ENCODE measurements around the gene ALG12.

Gene ALG12

GRCh38 chr22:49921508-49922278 lies 3.5 kb upstream of the ALG12 start:
- Histone ChIP-seq H3K36me3 (replicated peaks) (peaks cover 14% of the 10 kb centered on the region), H3K27ac (no peak overlapping the region), H3K4me3 (ENCODE audit: low read depth, low read length) (no peak overlapping the region), H3K27me3 (replicated peaks) (no peaks in the 10 kb centered on the region)
- no peak for DNase-seq
- no peak for TF ChIP-seq CTCF (IDR thresholded peaks at IDR 0.05; ENCODE audit: low read depth, low read length, missing control alignments)
- in situ Hi-C loops (cut with HindIII; ENCODE audit: low pct_ligation_motif_present, low sequenced_read_pairs), result no loop called here

- Histone ChIP-seq H3K27me3 (replicated peaks) (no peaks in the 10 kb centered on the region), H3K36me3 (replicated peaks) (peaks cover 10% of the 10 kb centered on the region), H3K4me3 (ENCODE audit: low read depth, low read length) (no peak overlapping the region), H3K27ac (no peak overlapping the region)
- DNase-seq, result no peak
- no peak for TF ChIP-seq CTCF (IDR thresholded peaks at IDR 0.05; ENCODE audit: low read depth, low read length, missing control alignments)
- in situ Hi-C loops (cut with HindIII; ENCODE audit: low pct_ligation_motif_present, low sequenced_read_pairs), result no loop called here
Observed at GRCh38 chr22:49920859-49921258, 2.6 kb upstream of the ALG12 start.

- no peak for DNase-seq
- peaks cover 7% of the 10 kb centered on the region for H3K36me3 ChIP-seq (replicated peaks)
- in situ Hi-C loops (cut with HindIII; ENCODE audit: low pct_ligation_motif_present, low sequenced_read_pairs), result no loop called here
- TF ChIP-seq CTCF (IDR thresholded peaks at IDR 0.05; ENCODE audit: low read depth, low read length, missing control alignments), result no peak
- H3K27me3 ChIP-seq (replicated peaks), result no peaks in the 10 kb centered on the region
- peak overlapping the region; percentile 10 for H3K27ac ChIP-seq
- peak overlapping the region; percentile 73 for H3K4me3 ChIP-seq (ENCODE audit: low read depth, low read length)
Observed at GRCh38 chr22:49918911-49919881, 958 bp upstream of the ALG12 start.

GRCh38 chr22:49916831-49917230 lies 1.4 kb downstream of the ALG12 start:
- Histone ChIP-seq H3K27me3 (replicated peaks) (no peaks in the 10 kb centered on the region), H3K36me3 (replicated peaks) (peaks cover 6% of the 10 kb centered on the region), H3K4me3 (ENCODE audit: low read depth, low read length) (no peak overlapping the region), H3K27ac (no peak overlapping the region)
- no peak for DNase-seq
- in situ Hi-C loops (cut with HindIII; ENCODE audit: low pct_ligation_motif_present, low sequenced_read_pairs), result no loop called here
- no peak for TF ChIP-seq CTCF (IDR thresholded peaks at IDR 0.05; ENCODE audit: low read depth, low read length, missing control alignments)

GRCh38 chr22:49915610-49916009 lies 2.6 kb downstream of the ALG12 start:
- in situ Hi-C loops (cut with HindIII; ENCODE audit: low pct_ligation_motif_present, low sequenced_read_pairs), result no loop called here
- no peaks in the 10 kb centered on the region for H3K27me3 ChIP-seq (replicated peaks)
- DNase-seq, result no peak
- H3K36me3 ChIP-seq (replicated peaks), result peaks cover 3% of the 10 kb centered on the region
- no peak overlapping the region for H3K27ac ChIP-seq
- H3K4me3 ChIP-seq (ENCODE audit: low read depth, low read length), result no peak overlapping the region
- TF ChIP-seq CTCF (IDR thresholded peaks at IDR 0.05; ENCODE audit: low read depth, low read length, missing control alignments), result peak; percentile 3
